Measurements from ENCODE around the gene ANKRD62. TPM values are rescaled to one million over a fixed set of nuclear protein-coding genes. Genes with fewer than 3 reads are reported as not detected.

Gene ANKRD62
- not detected for total RNA-seq

GRCh38 chr18:12093520-12094257 is at the start of gene ANKRD62:
TSS of gene ANKRD62 (plus strand) at chr18:12093843. CDS start at chr18:12094018, 175 bp downstream.
- H3K27ac Mint-ChIP-seq = no peak within 1 kb of the TSS
- ChIA-PET POLR2A (no interaction called here), CTCF (interaction anchor here (0.7 kb wide), 1 partner anchor 151 kb away, joined by 3 read pairs; no protein-coding TSS in a partner anchor)
- H3K27me3 Mint-ChIP-seq = no peaks in the 10 kb centered on the region
- H3K36me3 Mint-ChIP-seq (ENCODE audit: low read depth) = no peaks in the 10 kb centered on the region
- H3K9me3 Mint-ChIP-seq = peaks cover 4% of the 10 kb centered on the region
- H3K4me3 Mint-ChIP-seq = no peak within 1 kb of the TSS
- DNase-seq = no peak
- peaks cover 12% of the 10 kb centered on the region for H3K4me1 Mint-ChIP-seq

GRCh38 chr18:12044591-12044990 is 49.1 kb upstream of the ANKRD62 start:
- H3K4me3 Mint-ChIP-seq = no peak overlapping the region
- H3K4me1 Mint-ChIP-seq = peaks cover 21% of the 10 kb centered on the region
- H3K9me3 Mint-ChIP-seq = no peaks in the 10 kb centered on the region
- POLR2A ChIA-PET = no interaction called here
- no peak overlapping the region for H3K27ac Mint-ChIP-seq
- CTCF ChIA-PET = interaction anchor here (1.0 kb wide), 1 partner anchor 108 kb away, joined by 3 read pairs; no protein-coding TSS in a partner anchor
- no peaks in the 10 kb centered on the region for H3K36me3 Mint-ChIP-seq (ENCODE audit: low read depth)
- DNase-seq = no peak
- peaks cover 2% of the 10 kb centered on the region for H3K27me3 Mint-ChIP-seq

GRCh38 chr18:12046046-12046750 is 47.4 kb upstream of the ANKRD62 start:
- peak; percentile 12 for DNase-seq
- Mint-ChIP-seq H3K27ac (no peak overlapping the region), H3K9me3 (no peaks in the 10 kb centered on the region), H3K27me3 (peaks cover 4% of the 10 kb centered on the region), H3K36me3 (ENCODE audit: low read depth) (no peaks in the 10 kb centered on the region), H3K4me3 (no peak overlapping the region), H3K4me1 (peaks cover 19% of the 10 kb centered on the region)
- ChIA-PET POLR2A (no interaction called here), CTCF (no interaction called here)

GRCh38 chr18:12046751-12047335 is 46.8 kb upstream of the ANKRD62 start:
- Mint-ChIP-seq H3K27ac (no peak overlapping the region), H3K4me3 (no peak overlapping the region), H3K4me1 (peaks cover 13% of the 10 kb centered on the region), H3K9me3 (no peaks in the 10 kb centered on the region), H3K36me3 (ENCODE audit: low read depth) (no peaks in the 10 kb centered on the region), H3K27me3 (peaks cover 8% of the 10 kb centered on the region)
- ChIA-PET CTCF (no interaction called here), POLR2A (no interaction called here)
- DNase-seq = peak; percentile 9

GRCh38 chr18:12048010-12048826 is 45.4 kb upstream of the ANKRD62 start:
- H3K9me3 Mint-ChIP-seq = no peaks in the 10 kb centered on the region
- H3K4me3 Mint-ChIP-seq = no peak overlapping the region

GRCh38 chr18:12048827-12049175 is 44.8 kb upstream of the ANKRD62 start:
- ChIA-PET POLR2A (no interaction called here), CTCF (interaction anchor here (1.2 kb wide), 1 partner anchor 10 kb away, joined by 3 read pairs; no protein-coding TSS in a partner anchor)
- DNase-seq = no peak
- no peaks in the 10 kb centered on the region for H3K36me3 Mint-ChIP-seq (ENCODE audit: low read depth)
- no peak overlapping the region for H3K27ac Mint-ChIP-seq
- H3K4me3 Mint-ChIP-seq = no peak overlapping the region
- H3K4me1 Mint-ChIP-seq = peaks cover 8% of the 10 kb centered on the region
- H3K27me3 Mint-ChIP-seq = peaks cover 21% of the 10 kb centered on the region
- H3K9me3 Mint-ChIP-seq = no peaks in the 10 kb centered on the region

More at GRCh38 chr18:12048010-12048826, 45.4 kb upstream of the ANKRD62 start:
- H3K27ac Mint-ChIP-seq = no peak overlapping the region
- CTCF ChIA-PET = interaction anchor here (1.2 kb wide), 1 partner anchor 9 kb away, joined by 3 read pairs; no protein-coding TSS in a partner anchor
- H3K4me1 Mint-ChIP-seq = peaks cover 8% of the 10 kb centered on the region
- no peak for DNase-seq
- H3K36me3 Mint-ChIP-seq (ENCODE audit: low read depth) = no peaks in the 10 kb centered on the region
- H3K27me3 Mint-ChIP-seq = peaks cover 18% of the 10 kb centered on the region
- POLR2A ChIA-PET = no interaction called here

GRCh38 chr18:12049978-12050811 is 43.4 kb upstream of the ANKRD62 start:
- Mint-ChIP-seq H3K27me3 (peaks cover 24% of the 10 kb centered on the region), H3K4me1 (peaks cover 8% of the 10 kb centered on the region), H3K27ac (no peak overlapping the region), H3K4me3 (no peak overlapping the region), H3K9me3 (no peaks in the 10 kb centered on the region), H3K36me3 (ENCODE audit: low read depth) (no peaks in the 10 kb centered on the region)
- ChIA-PET CTCF (interaction anchor here (1.2 to 1.9 kb wide), 3 partner anchors 112 to 394 kb away, joined by 3 to 6 read pairs (median 5); no protein-coding TSS in a partner anchor), POLR2A (no interaction called here)
- DNase-seq = no peak

GRCh38 chr18:12052866-12053265 is 40.8 kb upstream of the ANKRD62 start:
- DNase-seq = no peak
- Mint-ChIP-seq H3K4me1 (peaks cover 8% of the 10 kb centered on the region), H3K9me3 (no peaks in the 10 kb centered on the region), H3K4me3 (no peak overlapping the region), H3K27me3 (peaks cover 24% of the 10 kb centered on the region), H3K36me3 (ENCODE audit: low read depth) (no peaks in the 10 kb centered on the region), H3K27ac (no peak overlapping the region)
- POLR2A ChIA-PET = no interaction called here
- CTCF ChIA-PET = no interaction called here

GRCh38 chr18:12053289-12053688 is 40.4 kb upstream of the ANKRD62 start:
- DNase-seq = no peak
- Mint-ChIP-seq H3K9me3 (no peaks in the 10 kb centered on the region), H3K36me3 (ENCODE audit: low read depth) (no peaks in the 10 kb centered on the region), H3K27me3 (peaks cover 24% of the 10 kb centered on the region), H3K4me1 (peaks cover 7% of the 10 kb centered on the region), H3K27ac (no peak overlapping the region), H3K4me3 (no peak overlapping the region)
- ChIA-PET POLR2A (no interaction called here), CTCF (no interaction called here)

- Mint-ChIP-seq H3K27ac (no peak overlapping the region), H3K9me3 (no peaks in the 10 kb centered on the region), H3K4me3 (no peak overlapping the region), H3K27me3 (peaks cover 23% of the 10 kb centered on the region), H3K36me3 (ENCODE audit: low read depth) (no peaks in the 10 kb centered on the region), H3K4me1 (no peaks in the 10 kb centered on the region)
- CTCF ChIA-PET = no interaction called here
- no peak for DNase-seq
- POLR2A ChIA-PET = no interaction called here
These were observed 37.4 kb upstream of the ANKRD62 start for GRCh38 chr18:12056034-12056883.

- ChIA-PET POLR2A (no interaction called here), CTCF (no interaction called here)
- Mint-ChIP-seq H3K9me3 (no peaks in the 10 kb centered on the region), H3K27ac (no peak overlapping the region), H3K36me3 (ENCODE audit: low read depth) (no peaks in the 10 kb centered on the region), H3K27me3 (peaks cover 19% of the 10 kb centered on the region), H3K4me1 (no peaks in the 10 kb centered on the region), H3K4me3 (no peak overlapping the region)
- no peak for DNase-seq
These were observed 36.7 kb upstream of the ANKRD62 start for GRCh38 chr18:12056884-12057402.

Data from activated CD4-positive, alpha-beta memory T cell treated with anti-CD3 and anti-CD28 coated beads, Interleukin-2, amount 10 ng/mL, durations not matched to agents 7 days and 5 days (primary cell).